ENCODE data around the gene MYADML2. TPM values are rescaled to one million over a fixed set of nuclear protein-coding genes. Genes with fewer than 3 reads are reported as not detected.
"Not testable (repeated sequence)": the region's sequence is repeated elsewhere in the genome, so short reads cannot be mapped to it uniquely, and the experiment has no call there.

The MYADML2 gene, protein sequence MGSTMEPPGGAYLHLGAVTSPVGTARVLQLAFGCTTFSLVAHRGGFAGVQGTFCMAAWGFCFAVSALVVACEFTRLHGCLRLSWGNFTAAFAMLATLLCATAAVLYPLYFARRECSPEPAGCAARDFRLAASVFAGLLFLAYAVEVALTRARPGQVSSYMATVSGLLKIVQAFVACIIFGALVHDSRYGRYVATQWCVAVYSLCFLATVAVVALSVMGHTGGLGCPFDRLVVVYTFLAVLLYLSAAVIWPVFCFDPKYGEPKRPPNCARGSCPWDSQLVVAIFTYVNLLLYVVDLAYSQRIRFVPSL
- 0.18 TPM for polyA plus RNA-seq (ENCODE audit: insufficient read length)
- long read RNA-seq, donor 1: 0 reads
- long read RNA-seq, donor 2: 0 reads
- long read RNA-seq, donor 3: 0 reads
- long read RNA-seq, donor 4: 0 reads
- long read RNA-seq, donor 5: 0 reads
- long read RNA-seq, donor 6: 0 reads
- long read RNA-seq, donor 7: 0 reads
- long read RNA-seq, donor 8: 0 reads

DNA sequence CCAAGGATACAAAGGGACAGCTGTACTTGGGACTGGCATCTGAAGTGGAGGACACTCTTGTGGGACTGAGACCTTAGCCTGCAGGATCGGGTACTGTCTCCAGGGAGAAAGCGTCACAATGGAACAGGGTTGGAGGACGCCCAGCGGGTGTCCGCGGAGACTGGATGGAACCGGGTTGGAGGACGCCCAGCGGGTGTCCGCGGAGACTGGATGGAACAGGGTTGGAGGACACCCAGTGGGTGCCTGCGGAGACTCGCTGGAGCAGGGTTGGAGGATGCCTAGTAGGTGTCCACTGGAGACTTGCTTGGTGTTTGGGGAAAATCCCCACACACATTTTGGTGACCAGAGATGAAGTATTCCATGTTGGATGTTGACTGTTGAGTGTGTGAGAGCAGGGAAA lies at the start of gene MYADML2:
Gene MYADML2, minus strand, starts transcription at position 45 of the 400 bp plus-strand sequence. CDS start 5,492 bp downstream, outside the sequence.
- no peak for DNase-seq

DNA sequence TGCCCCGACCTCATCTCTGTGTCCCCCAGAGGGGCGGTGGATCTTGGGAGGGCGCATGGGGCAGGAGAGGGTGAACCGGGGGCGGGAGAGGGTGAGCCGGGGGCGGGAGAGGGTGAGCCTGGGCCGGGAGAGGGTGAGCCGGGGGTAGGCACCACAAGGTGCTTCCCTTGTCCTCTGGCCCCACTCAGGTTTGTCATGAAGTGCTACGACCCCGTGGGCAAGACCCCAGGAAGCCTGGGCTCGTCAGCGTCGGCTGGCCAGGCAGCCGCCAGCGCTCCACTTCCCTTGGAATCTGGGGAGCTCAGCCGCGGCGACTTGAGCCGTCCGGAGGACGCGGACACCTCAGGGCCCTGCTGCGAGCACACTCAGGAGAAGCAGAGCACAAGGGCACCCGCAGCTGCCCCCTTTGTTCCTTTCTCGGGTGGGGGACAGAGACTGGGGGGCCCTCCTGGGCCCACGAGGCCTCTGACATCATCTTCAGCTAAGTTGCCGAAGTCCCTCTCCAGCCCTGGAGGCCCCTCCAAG lies 49.3 kb upstream of the MYADML2 start:
- no peak for DNase-seq

DNA sequence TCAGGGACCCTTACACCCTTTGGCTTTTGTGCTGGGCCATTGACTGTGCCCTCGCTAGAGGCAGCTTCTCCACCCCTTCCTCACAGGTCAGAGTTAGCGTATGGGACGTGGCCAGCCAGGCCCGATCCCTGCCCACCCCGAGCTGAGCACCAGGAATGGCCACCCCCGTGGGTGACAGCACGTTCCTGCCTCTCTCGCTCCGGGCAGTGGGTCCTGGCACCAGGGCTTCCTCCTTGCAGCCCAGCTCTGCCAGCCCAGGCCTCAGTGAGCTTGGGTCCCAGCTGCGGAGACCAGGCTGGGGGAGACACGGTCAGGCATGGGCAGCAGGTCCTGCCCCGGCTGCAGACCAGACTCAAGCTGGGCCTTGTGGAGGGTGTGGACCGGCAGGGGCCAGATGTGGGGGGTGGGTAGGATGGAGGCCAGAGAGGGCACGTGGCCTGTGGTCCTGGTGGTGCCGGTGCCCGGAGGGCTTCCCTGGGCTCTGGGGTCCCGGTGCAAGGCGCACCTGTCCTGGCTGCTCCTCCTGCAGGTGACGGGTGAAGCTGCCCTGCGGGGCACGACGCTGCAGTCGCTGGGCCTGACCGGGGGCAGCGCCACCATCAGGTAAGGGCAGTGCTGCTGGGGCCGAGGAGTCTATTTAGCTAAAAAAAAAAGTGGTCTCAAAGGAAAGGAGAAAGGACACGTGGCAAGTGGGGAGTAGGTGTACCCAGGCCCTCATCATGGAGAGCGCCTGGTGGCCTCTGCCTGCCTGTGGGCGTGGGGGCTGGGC lies 48.6 kb upstream of the MYADML2 start:
- DNase-seq: no peak

DNA sequence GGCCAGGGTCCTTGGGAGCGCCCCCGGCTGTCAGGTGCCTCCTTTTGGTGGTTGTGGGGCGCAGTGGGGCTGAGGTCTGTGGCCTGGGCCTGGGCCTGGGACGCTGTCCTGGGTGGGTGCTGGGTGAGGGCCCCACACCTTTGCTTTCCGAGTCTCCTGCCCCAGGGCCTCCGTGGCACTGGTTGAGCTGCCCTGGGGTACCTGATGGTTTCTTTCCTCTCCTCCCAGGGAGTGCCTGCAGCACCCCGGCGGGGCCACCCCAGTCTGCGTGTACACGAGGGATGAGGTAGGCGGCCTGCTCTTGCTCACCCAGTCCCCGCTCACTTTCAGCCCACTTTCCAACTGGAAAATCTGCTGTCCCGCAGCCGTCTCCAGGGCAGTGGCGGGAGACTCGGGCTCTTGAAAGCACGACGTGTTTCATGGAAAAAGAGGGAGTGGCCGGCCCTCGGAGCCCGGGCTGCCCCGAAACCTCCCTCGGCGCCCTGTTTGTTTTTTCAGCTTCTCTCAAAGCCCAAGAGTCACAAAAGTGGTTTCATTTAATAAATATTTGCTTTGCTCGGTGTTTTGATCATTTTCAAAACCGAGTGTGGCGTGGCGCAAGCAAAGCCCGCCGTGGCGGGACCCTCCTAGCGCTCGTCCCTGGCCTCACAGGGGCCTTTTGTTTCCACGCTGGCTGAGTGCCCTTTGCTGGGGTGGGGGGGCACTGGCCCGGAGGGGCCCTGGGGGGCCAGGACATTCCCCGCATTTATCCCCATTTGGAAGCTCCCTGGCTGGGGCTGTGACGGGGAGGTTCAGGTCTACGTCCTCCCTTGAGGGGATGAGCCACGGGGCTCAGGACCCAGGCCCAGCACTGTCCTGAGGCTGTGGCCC lies 47.8 kb upstream of the MYADML2 start:
- DNase-seq: no peak

DNA sequence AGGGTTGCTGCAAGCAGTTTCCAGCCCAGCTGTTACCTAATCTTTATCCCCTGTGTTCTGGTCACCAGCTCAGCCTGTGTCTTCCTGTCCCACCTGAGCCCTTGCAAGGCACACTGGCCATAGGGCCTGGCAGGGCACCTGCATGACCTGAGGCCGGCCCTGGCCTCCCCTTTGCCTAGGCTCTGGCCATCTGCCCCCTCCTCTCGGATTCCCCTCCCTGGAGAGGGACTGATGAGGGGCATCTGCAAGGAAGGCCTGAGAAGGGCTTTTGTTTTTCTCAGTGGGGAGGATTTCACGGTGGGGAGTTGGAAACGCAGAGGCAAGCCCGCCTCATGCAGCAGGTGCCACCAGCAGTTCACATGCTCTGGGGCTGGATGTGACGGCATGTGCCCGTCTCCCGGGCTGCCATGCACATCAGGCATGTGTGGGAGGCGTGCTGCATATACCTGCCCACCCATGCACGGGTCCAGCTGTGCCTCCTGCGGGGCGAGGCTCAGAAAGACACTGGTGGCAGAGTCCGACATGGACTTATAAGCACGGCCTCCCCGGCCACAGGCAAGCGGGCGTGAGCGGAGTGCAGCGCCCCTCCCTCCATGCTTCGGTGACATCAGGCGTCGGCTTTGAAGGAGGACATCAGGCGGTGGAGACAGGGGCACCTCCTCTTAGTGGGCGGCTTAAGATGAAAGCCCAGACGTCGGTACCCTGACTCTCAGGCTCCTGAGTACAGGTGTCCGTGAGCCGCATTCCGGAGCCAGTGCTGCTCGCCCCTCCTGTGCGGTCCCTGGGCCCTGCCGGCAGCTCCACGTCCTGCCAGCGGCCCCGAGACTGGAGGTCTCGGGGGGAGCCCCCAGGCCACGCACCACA lies 46.9 kb upstream of the MYADML2 start:
- no peak for DNase-seq

DNA sequence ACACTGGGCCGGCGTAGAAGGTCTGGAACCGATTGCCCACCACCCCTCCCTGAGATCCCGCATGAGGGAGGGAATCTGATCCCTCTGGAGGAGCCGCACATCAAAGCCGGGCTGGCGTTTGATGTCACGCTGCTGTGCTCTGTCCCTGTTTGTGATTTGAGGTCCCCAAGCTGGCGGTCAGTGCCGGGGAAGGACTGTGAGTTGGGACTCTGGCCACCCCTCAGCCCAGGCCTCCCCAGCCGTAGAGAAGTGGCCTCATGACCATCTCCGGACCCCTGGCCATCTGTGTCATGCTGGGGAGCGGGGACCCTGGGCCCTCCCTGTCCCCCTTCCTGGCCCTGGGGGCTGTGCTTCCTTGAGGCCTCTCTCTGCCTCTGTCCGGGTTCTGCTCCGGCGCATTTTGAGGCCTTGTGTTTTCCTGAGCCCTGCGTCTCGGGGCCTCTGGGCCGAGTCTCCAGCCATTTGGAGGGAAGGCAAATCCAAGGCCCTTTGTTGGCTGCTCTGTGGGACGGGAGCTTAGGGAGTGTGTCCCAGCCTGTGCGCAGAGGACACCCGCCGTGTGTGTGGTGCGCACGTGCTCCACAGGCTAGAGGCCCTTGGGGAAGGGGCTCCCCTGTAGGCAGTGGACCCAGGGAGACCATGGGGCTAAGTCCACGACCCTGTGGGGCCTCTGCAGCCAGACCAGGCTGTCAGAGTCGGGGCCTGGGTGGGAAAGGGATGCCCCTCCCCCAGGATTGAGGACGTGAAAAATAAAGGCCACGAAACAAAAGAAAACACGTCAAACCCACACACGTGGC lies 45.5 kb upstream of the MYADML2 start:
- DNase-seq: peak; percentile 76

DNA sequence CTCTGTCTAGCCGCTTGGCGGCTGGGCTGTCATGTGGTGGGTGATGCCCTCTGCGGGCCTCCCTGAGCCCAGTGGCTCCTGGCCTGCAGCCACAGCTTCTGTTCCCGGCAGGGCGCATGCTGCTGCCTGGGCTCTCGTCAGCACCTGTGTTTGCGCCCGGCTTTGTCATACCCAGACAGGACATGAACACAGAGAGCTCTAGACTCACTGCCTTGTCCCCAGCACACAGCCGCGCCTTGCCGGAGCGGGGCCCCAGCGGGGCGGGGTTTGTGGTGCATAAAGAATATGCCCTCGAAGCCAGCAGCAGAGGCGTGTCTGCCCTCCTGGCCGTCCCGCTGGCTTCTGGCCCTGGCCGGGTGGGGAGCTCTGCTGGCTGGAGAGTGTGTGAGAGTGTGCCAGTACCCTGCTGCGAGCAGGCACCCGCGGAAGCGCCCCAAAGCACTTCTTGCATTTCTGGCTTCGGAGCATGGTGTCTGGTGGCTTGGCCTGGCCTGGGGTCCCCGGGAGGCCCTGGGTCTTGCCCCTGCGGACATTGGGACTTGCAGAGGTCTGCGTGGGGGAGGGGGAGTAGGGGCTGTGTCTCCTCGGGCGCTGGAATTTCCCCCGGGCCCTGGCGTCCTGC lies 44.8 kb upstream of the MYADML2 start:
- DNase-seq: no peak

DNA sequence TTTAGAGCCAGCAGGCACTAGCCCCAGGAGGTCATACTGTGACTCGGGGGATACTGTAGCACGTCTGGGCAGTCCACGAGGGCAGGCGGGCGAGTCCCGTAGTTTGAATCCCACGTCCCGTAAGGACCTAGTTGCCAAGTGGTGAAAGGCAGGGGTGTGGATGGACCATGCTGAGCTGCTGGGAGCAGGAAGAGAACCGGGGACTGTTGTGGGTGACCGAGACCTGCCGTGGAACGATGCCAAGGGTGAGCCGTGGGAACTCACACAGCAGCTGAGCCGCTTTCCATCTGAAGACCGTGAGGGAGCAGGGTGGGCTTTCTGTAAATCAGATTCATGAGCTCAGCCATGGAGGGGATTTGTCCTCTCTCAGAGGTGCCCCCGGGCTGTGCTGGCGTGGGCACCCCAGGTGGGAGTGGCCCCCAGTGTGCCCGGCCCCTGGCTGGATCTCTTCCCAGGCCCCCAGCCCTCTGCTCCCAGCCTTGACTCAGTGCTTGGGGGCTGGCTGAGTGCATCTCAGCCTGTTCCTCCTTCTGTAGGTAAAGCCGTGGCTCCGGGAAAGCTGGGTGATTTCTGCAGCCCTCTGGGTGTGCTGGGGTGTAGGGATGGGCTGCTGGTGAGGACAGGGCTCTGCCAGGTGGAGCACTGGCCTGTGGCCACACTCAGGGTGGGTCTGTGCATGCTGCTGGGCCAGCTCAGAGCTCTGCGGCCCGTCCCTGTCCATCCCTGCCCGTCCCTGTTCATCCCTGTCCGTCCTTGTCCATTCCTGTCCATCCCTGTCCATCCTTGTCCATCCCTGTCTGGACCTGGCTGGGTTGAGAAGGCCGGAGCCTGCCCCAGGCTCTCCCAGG lies 44.0 kb upstream of the MYADML2 start:
- DNase-seq: no peak

DNA sequence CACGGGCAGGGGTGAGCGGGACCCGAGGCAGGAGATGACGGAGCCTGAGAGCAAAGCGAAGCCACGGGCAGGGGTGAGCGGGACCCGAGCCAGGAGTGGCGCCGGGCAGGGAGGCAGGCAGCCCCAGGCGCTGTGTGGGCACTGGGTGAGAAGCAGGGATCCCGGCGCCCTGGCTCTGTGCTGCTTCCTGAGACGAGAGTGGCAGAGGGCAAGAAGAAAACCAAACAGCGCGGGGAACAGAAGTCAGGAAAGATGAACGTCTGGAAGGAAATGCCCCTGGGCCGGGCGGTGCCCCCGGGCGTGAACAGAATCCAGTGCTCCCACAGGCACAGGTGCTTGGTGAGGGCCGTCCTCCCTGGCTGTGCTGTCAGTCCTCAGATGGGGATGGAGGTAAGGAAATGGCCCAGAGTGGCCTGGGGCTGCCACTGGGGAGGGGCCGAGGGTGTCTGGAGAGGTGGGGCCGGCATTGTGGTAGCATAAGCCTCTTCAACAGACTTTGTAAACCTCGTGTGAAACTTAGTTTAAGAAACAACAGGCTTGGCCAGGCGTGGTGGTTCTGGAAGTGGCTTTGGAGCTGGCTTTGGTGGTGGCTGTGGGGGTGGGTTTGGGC lies 40.2 kb upstream of the MYADML2 start:
- DNase-seq: no peak

DNA sequence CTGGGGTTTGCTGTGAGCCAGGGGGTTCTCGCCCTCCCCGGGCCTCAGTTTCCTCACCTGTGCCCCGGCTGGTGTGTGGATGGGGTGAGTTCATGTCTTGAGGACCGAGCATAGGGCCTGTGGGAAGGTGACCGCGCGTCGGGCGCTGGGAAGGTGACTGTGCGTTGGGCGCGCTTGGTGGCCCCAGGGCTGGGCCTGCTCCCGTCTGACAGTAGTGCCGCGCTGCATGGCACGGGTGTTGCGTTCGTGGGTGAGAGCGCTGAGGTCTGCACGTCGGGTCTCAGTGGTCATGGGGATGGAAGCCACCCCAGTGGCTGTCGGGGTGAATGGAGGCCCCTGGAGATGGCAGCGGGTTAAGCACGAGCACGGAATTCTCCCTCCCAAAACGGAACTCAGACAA lies 39.6 kb upstream of the MYADML2 start:
- no peak for DNase-seq

DNA sequence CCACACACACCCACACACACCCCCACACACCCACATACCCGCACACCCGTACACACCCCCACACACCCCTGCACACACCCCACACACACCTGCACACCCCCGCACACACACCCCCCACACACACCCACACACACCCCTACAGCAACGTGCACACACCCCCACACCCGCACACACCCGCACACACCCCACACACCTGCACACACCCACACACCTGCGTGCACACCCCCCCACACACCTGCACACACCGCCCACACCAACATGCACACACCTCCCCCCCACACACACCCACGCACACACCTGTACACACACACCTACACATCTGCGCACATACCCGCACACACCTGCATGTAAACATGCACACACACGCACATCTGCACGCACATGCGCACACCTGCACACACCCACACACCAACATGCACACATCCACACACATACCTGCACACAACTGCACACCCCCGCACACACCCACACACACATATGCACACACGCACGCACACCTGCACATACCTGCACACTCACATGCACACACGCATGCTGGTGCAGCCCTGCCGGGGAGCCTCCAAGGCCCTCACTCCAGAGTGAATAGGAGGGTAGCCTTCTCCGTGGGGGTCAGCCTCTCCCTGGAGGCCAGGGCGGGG lies 37.9 kb upstream of the MYADML2 start:
- DNase-seq: no peak

DNA sequence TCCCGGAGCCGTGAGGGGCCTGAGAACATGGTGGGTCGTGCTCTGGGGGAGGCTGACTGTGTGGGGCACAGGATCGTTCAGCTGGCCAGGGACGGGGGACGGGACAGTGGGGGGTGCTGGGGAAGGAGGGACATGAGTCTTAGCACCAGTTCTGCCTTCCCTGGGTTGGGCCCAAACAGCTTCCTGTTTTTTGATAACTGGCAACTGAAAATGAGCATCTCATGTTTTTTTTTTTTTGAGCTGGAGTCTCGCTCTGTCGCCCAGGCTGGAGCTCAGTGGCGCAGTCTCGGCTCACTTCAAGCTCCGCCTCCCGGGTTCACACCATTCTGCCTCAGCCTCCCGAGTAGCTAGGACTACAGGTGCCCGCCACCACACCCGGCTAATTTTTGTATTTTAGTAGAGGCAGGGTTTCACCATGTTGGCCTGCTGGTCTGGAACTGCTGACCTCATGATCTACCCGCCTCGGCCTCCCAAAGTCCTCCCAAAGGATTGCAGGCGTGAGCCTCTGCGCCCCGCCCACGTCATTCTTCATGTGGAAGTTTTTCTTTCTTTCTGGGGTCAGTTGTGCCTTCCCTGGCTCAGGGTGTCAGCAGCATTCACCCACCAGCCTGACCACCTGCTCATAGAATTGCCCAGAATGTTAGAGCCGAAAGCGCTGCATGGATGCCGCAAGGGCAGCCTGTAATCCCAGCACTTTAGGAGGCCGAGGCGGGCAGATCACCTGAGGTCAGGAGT lies 36.8 kb upstream of the MYADML2 start:
- DNase-seq: no peak

DNA sequence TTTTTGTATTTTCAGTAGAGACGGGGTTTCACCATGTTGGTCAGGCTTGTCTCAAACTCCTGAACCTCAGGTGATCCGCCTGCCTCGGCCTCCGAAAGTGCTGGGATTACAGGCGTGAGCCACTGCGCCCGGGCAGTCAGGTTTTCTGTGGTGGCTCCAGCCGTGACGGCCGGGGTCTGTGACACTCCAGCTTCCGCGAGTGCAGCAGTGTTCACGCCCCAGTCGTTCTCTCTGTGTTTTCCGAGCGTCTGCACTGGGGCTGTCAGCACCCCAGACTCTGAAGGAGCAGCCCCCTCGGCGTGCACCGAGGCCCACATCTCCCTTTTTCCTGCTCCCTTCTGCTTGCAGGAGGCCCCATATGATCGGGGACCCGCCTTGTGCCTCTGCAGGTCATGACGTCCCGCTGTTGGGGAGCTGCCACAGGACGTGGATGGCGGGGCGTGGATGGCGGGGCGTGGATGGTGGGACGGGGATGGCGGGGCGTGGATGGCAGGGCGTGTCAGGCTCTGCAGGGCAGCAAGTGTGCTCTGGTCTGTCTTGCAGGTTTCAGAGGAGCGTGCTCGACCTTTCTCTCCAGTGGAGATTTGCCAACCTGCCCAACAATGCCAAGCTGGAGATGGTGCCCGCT lies 36.1 kb upstream of the MYADML2 start:
- DNase-seq: no peak

DNA sequence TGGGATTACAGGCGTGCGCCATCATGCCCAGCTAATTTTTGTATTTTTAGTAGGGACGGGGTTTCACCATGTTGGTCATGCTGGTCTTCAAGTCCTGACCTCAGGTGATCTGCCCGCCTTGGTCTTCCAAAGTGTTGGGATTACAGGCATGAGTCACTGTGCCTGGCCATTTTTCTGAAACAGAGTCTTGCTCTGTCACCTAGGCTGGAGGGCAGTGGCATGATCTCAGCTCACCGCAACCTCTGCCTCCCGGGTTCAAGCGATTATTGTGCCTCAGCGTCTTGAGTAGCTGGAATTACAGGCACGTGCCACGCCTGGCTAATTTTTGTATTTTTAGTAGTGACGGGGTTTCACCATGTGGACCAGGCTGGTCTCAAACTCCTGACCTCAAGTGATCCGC lies 34.5 kb upstream of the MYADML2 start:
- not testable (repeated sequence) for DNase-seq

DNA sequence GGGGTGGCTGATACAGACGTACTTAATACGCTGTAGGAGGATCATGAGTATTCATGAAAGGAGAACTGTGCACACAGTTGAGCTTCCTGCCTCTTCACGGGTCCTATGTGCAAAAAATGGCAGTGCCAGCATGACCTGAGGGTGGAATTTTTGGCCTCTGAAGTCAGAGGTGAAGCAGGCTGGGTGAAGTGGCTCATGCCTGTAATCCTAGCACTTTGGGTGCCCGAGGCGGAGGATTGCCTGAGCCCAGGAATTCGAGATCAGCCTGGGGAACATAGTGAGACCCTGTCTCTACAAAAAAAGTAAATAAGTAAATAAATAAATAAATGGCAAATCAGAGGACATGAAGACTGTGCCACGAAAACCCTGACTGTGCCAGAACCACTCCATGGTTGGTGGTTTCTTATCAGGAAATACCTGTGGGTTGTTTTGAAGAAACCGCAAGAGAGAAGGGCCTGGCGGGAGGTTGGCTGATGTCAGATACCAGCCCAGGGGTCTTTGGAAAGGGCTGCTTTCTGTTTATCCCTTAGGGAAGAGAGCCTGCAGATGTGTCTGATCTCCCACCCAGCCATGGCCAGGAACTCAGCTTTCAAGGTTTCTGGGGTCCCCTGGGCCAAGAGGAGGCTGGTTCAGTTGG lies 33.8 kb upstream of the MYADML2 start:
- DNase-seq: no peak

DNA sequence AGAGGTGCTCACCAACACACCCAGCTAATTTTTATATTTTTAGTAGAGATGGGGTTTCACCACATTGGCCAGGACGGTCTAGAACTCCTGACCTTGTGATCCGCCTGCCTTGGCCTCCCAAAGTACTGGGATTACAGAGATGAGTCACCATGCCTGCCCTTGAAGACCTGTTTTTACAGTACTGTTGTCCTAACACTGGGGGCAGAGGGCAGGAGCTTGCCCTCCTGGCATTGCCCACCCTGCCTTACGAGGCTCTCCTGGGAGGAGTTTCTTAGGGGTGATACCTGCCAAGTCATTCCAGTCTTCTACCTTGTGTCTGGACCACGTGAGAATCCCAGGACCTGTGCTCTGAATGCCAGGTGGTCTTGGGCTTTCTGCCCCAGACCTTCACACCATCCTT lies 33.1 kb upstream of the MYADML2 start:
- no peak for DNase-seq

All from left kidney (tissue), 8 donors.